ENCODE data around the gene CENPN. TPM values are rescaled to one million over a fixed set of nuclear protein-coding genes. Genes with fewer than 3 reads are reported as not detected.

The CENPN gene
- total RNA-seq, 1 experiment from 2014 or later: 78.6 TPM

- Histone ChIP-seq H3K23ac (ENCODE audit: insufficient read length, low read depth, low read length) (no peak overlapping the region), H4K8ac (replicated peaks; ENCODE audit: insufficient read length, low read depth, low read length) (no peak overlapping the region), H3K27ac (ENCODE audit: insufficient read length, low read depth, low read length) (no peak overlapping the region), H2BK15ac (ENCODE audit: low read depth, low read length) (no peak overlapping the region), H3K18ac (ENCODE audit: insufficient read length, low read depth, low read length) (no peak overlapping the region), H2BK12ac (ENCODE audit: insufficient read length, low read depth, low read length) (no peak overlapping the region), H4K5ac (ENCODE audit: insufficient read length, low read depth, low read length) (no peak overlapping the region), H3K79me1 (ENCODE audit: insufficient read depth, low read depth, low read length, poor library complexity, severe bottlenecking) (no peaks in the 10 kb centered on the region), H2BK5ac (ENCODE audit: insufficient read length, low read length) (no peak overlapping the region), H2AK5ac (ENCODE audit: insufficient read length, low read length) (no peak overlapping the region), H4K20me1 (ENCODE audit: control insufficient read depth, insufficient read depth, insufficient read length) (no peaks in the 10 kb centered on the region), H3T11ph (ENCODE audit: low read length) (no peak overlapping the region), H3K56ac (ENCODE audit: insufficient read length, low read depth, low read length) (no peak overlapping the region), H3K14ac (ENCODE audit: insufficient read depth, low read length) (no peak overlapping the region), H3K4ac (ENCODE audit: low read depth, low read length) (no peak overlapping the region), H3K9me3 (ENCODE audit: control insufficient read depth, low read depth, low read length) (no peaks in the 10 kb centered on the region), H3K9ac (ENCODE audit: extremely low read depth, insufficient read length, low read length) (no peak overlapping the region), H4K91ac (ENCODE audit: insufficient read length, low read depth, low read length) (no peak overlapping the region), H3K23me2 (ENCODE audit: insufficient read length, low read depth, low read length, poor library complexity, severe bottlenecking) (no peaks in the 10 kb centered on the region), H3K27me3 (ENCODE audit: insufficient read depth, low read length) (no peaks in the 10 kb centered on the region), H3K4me1 (ENCODE audit: insufficient read depth, low read length) (peaks cover 6% of the 10 kb centered on the region; the same call in 1 of the 2 replicates), H3K79me2 (ENCODE audit: insufficient read depth, low read length) (no peaks in the 10 kb centered on the region), H2BK120ac (ENCODE audit: low read depth, low read length, poor library complexity, severe bottlenecking) (no peak overlapping the region), H2AFZ (ENCODE audit: low read length) (no peak overlapping the region), H3K4me2 (ENCODE audit: insufficient read depth, insufficient read length, low read length) (no peak overlapping the region), H2BK20ac (ENCODE audit: low read depth, low read length, poor library complexity, severe bottlenecking) (no peak overlapping the region)
- WGBS (ENCODE audit: extremely low coverage, insufficient read length, low lambda C conversion rate): no CpG with 5 or more reads among the region's 6 CpGs
- no peaks in the 10 kb centered on the region; the same call in 1 of the 2 replicates for H3K27me3 Mint-ChIP-seq (ENCODE audit: low read depth)
- no peaks in the 10 kb centered on the region for H3K9me3 Mint-ChIP-seq
- H3K27ac Mint-ChIP-seq: no peak overlapping the region
- H3K4me1 Mint-ChIP-seq: peaks cover 16 to 21% of the 10 kb centered on the region in 2 experiments
- H3K36me3 Mint-ChIP-seq (ENCODE audit: insufficient read depth in 1 of 3, low read depth in 3 of 3): peaks cover 3 to 11% (median 4%) of the 10 kb centered on the region in 3 experiments; a peak in 5 of 7 replicates
- no peak overlapping the region for H3K4me3 Mint-ChIP-seq
- TF ChIP-seq CTCF (conservative IDR thresholded peaks at IDR 0.05): no peak
- no peak for DNase-seq
Observed at GRCh38 chr16:80991792-80992430, 15.1 kb upstream of the CENPN start.
